Measurements from ENCODE around the gene UBA1. TPM values are rescaled to one million over a fixed set of nuclear protein-coding genes. Genes with fewer than 3 reads are reported as not detected.

Gene UBA1
- total RNA-seq, 1 donor from 2014 or later, result 350 TPM

- Mint-ChIP-seq H3K27me3 (ENCODE audit: low read depth) (no peaks in the 10 kb centered on the region), H3K9me3 (no peaks in the 10 kb centered on the region), H3K4me1 (no peaks in the 10 kb centered on the region), H3K27ac (no peak overlapping the region), H3K4me3 (no peak overlapping the region), H3K36me3 (peaks cover 12% of the 10 kb centered on the region)
- TF ChIP-seq CTCF (IDR thresholded peaks at IDR 0.05; ENCODE audit: unreplicated experiment), result no peak
- no peak for DNase-seq (ENCODE audit: low spot score in 2 of 2, unreplicated experiment in 2 of 2)
These were observed 8.4 kb upstream of the UBA1 start for GRCh38 chrX:47185241-47185640.

GRCh38 chrX:47186096-47186740, 7.4 kb upstream of the UBA1 start:
- DNase-seq (ENCODE audit: low spot score in 2 of 2, unreplicated experiment in 2 of 2), result no peak
- peaks cover 3% of the 10 kb centered on the region for H3K4me1 Mint-ChIP-seq
- H3K9me3 Mint-ChIP-seq, result no peaks in the 10 kb centered on the region
- no peak overlapping the region for H3K4me3 Mint-ChIP-seq
- H3K36me3 Mint-ChIP-seq, result peaks cover 12% of the 10 kb centered on the region
- H3K27ac Mint-ChIP-seq, result no peak overlapping the region
- H3K27me3 Mint-ChIP-seq (ENCODE audit: low read depth), result no peaks in the 10 kb centered on the region
- no peak for TF ChIP-seq CTCF (IDR thresholded peaks at IDR 0.05; ENCODE audit: unreplicated experiment)

GRCh38 chrX:47187106-47187677, 6.4 kb upstream of the UBA1 start:
- Mint-ChIP-seq H3K4me1 (peaks cover 3% of the 10 kb centered on the region), H3K27me3 (ENCODE audit: low read depth) (no peaks in the 10 kb centered on the region), H3K36me3 (peaks cover 12% of the 10 kb centered on the region), H3K4me3 (no peak overlapping the region), H3K27ac (no peak overlapping the region), H3K9me3 (no peaks in the 10 kb centered on the region)
- no peak for DNase-seq (ENCODE audit: low spot score in 2 of 2, unreplicated experiment in 2 of 2)
- TF ChIP-seq CTCF (IDR thresholded peaks at IDR 0.05; ENCODE audit: unreplicated experiment), result no peak

GRCh38 chrX:47189906-47190305, 3.7 kb upstream of the UBA1 start:
- H3K27me3 Mint-ChIP-seq (ENCODE audit: low read depth), result no peaks in the 10 kb centered on the region

GRCh38 chrX:47190445-47191269, 3.0 kb upstream of the UBA1 start:
- Mint-ChIP-seq H3K36me3 (peaks cover 5% of the 10 kb centered on the region), H3K9me3 (no peaks in the 10 kb centered on the region), H3K27me3 (ENCODE audit: low read depth) (no peaks in the 10 kb centered on the region), H3K4me1 (peaks cover 25% of the 10 kb centered on the region), H3K4me3 (peak overlapping the region; percentile 80), H3K27ac (peak overlapping the region; percentile 44)
- TF ChIP-seq CTCF (IDR thresholded peaks at IDR 0.05; ENCODE audit: unreplicated experiment), result no peak
- DNase-seq (ENCODE audit: low spot score in 2 of 2, unreplicated experiment in 2 of 2), result peak; percentile 56 to 77

More at GRCh38 chrX:47189906-47190305, 3.7 kb upstream of the UBA1 start:
- H3K4me1 Mint-ChIP-seq, result peaks cover 18% of the 10 kb centered on the region
- no peak overlapping the region for H3K27ac Mint-ChIP-seq
- TF ChIP-seq CTCF (IDR thresholded peaks at IDR 0.05; ENCODE audit: unreplicated experiment), result no peak
- peaks cover 7% of the 10 kb centered on the region for H3K36me3 Mint-ChIP-seq
- DNase-seq (ENCODE audit: low spot score in 2 of 2, unreplicated experiment in 2 of 2), result no peak
- no peaks in the 10 kb centered on the region for H3K9me3 Mint-ChIP-seq
- H3K4me3 Mint-ChIP-seq, result no peak overlapping the region
